ENCODE data around the gene TMEM178B.
"Not testable (repeated sequence)": the region's sequence is repeated elsewhere in the genome, so short reads cannot be mapped to it uniquely, and the experiment has no call there.

TMEM178B gene

GRCh38 chr7:141116661-141117060 is 42.8 kb downstream of the TMEM178B start:
- H3K4me3 ChIP-seq (ENCODE audit: low read length); H3K9ac ChIP-seq (ENCODE audit: low read length); H3K4me1 ChIP-seq (ENCODE audit: control insufficient read depth, insufficient read depth, low read length): not testable (repeated sequence)

GRCh38 chr7:141118767-141119166 is 44.9 kb downstream of the TMEM178B start:
- no peak overlapping the region for H3K9ac ChIP-seq (ENCODE audit: low read length)
- H3K27me3 ChIP-seq (replicated peaks; ENCODE audit: control insufficient read depth, insufficient read depth, low read length), result no peaks in the 10 kb centered on the region
- H3K4me1 ChIP-seq (ENCODE audit: control insufficient read depth, insufficient read depth, low read length), result no peaks in the 10 kb centered on the region
- H3K9me3 ChIP-seq (ENCODE audit: control insufficient read depth, low read length), result no peaks in the 10 kb centered on the region
- no peak overlapping the region for H3K4me3 ChIP-seq (ENCODE audit: low read length)
- no peak for DNase-seq (ENCODE audit: low read depth)
- no peaks in the 10 kb centered on the region for H3K36me3 ChIP-seq (ENCODE audit: control insufficient read depth, insufficient read depth, low read length, severe bottlenecking)

More at GRCh38 chr7:141116661-141117060, 42.8 kb downstream of the TMEM178B start:
- not testable (repeated sequence) for H3K9me3 ChIP-seq (ENCODE audit: control insufficient read depth, low read length); H3K27me3 ChIP-seq (replicated peaks; ENCODE audit: control insufficient read depth, insufficient read depth, low read length); DNase-seq (ENCODE audit: low read depth); H3K36me3 ChIP-seq (ENCODE audit: control insufficient read depth, insufficient read depth, low read length, severe bottlenecking)

GRCh38 chr7:141119187-141119586 is 45.3 kb downstream of the TMEM178B start:
- Histone ChIP-seq H3K27me3 (replicated peaks; ENCODE audit: control insufficient read depth, insufficient read depth, low read length) (no peaks in the 10 kb centered on the region), H3K4me1 (ENCODE audit: control insufficient read depth, insufficient read depth, low read length) (no peaks in the 10 kb centered on the region), H3K36me3 (ENCODE audit: control insufficient read depth, insufficient read depth, low read length, severe bottlenecking) (no peaks in the 10 kb centered on the region), H3K9ac (ENCODE audit: low read length) (no peak overlapping the region), H3K4me3 (ENCODE audit: low read length) (no peak overlapping the region), H3K9me3 (ENCODE audit: control insufficient read depth, low read length) (no peaks in the 10 kb centered on the region)
- no peak for DNase-seq (ENCODE audit: low read depth)

GRCh38 chr7:141122736-141123135 is 48.9 kb downstream of the TMEM178B start:
- H3K9me3 ChIP-seq (ENCODE audit: control insufficient read depth, low read length), result no peaks in the 10 kb centered on the region
- no peaks in the 10 kb centered on the region for H3K4me1 ChIP-seq (ENCODE audit: control insufficient read depth, insufficient read depth, low read length)
- no peak overlapping the region for H3K4me3 ChIP-seq (ENCODE audit: low read length)
- H3K27me3 ChIP-seq (replicated peaks; ENCODE audit: control insufficient read depth, insufficient read depth, low read length), result no peaks in the 10 kb centered on the region
- H3K9ac ChIP-seq (ENCODE audit: low read length), result no peak overlapping the region
- peak; percentile 2 for DNase-seq (ENCODE audit: low read depth)
- H3K36me3 ChIP-seq (ENCODE audit: control insufficient read depth, insufficient read depth, low read length, severe bottlenecking), result no peaks in the 10 kb centered on the region

- Histone ChIP-seq H3K4me3 (ENCODE audit: low read length) (no peak overlapping the region), H3K36me3 (ENCODE audit: control insufficient read depth, insufficient read depth, low read length, severe bottlenecking) (no peaks in the 10 kb centered on the region)
- no peak for DNase-seq (ENCODE audit: low read depth)
Observed at GRCh38 chr7:141123522-141123921, 49.7 kb downstream of the TMEM178B start.

GRCh38 chr7:141126107-141126506 is 52.2 kb downstream of the TMEM178B start:
- Histone ChIP-seq H3K4me3 (ENCODE audit: low read length) (no peak overlapping the region), H3K36me3 (ENCODE audit: control insufficient read depth, insufficient read depth, low read length, severe bottlenecking) (no peaks in the 10 kb centered on the region), H3K27me3 (replicated peaks; ENCODE audit: control insufficient read depth, insufficient read depth, low read length) (no peaks in the 10 kb centered on the region), H3K9me3 (ENCODE audit: control insufficient read depth, low read length) (no peaks in the 10 kb centered on the region), H3K4me1 (ENCODE audit: control insufficient read depth, insufficient read depth, low read length) (no peaks in the 10 kb centered on the region), H3K9ac (ENCODE audit: low read length) (no peak overlapping the region)
- no peak for DNase-seq (ENCODE audit: low read depth)

More at GRCh38 chr7:141123522-141123921, 49.7 kb downstream of the TMEM178B start:
- Histone ChIP-seq H3K9me3 (ENCODE audit: control insufficient read depth, low read length) (no peaks in the 10 kb centered on the region), H3K4me1 (ENCODE audit: control insufficient read depth, insufficient read depth, low read length) (no peaks in the 10 kb centered on the region), H3K27me3 (replicated peaks; ENCODE audit: control insufficient read depth, insufficient read depth, low read length) (no peaks in the 10 kb centered on the region), H3K9ac (ENCODE audit: low read length) (no peak overlapping the region)

GRCh38 chr7:141128506-141128905 is 54.6 kb downstream of the TMEM178B start:
- Histone ChIP-seq H3K36me3 (ENCODE audit: control insufficient read depth, insufficient read depth, low read length, severe bottlenecking) (no peaks in the 10 kb centered on the region), H3K9me3 (ENCODE audit: control insufficient read depth, low read length) (no peaks in the 10 kb centered on the region), H3K4me3 (ENCODE audit: low read length) (no peak overlapping the region), H3K9ac (ENCODE audit: low read length) (no peak overlapping the region), H3K27me3 (replicated peaks; ENCODE audit: control insufficient read depth, insufficient read depth, low read length) (no peaks in the 10 kb centered on the region), H3K4me1 (ENCODE audit: control insufficient read depth, insufficient read depth, low read length) (no peaks in the 10 kb centered on the region)
- DNase-seq (ENCODE audit: low read depth), result no peak

- Histone ChIP-seq H3K9ac (ENCODE audit: low read length) (no peak overlapping the region), H3K4me1 (ENCODE audit: control insufficient read depth, insufficient read depth, low read length) (no peaks in the 10 kb centered on the region), H3K4me3 (ENCODE audit: low read length) (no peak overlapping the region), H3K36me3 (ENCODE audit: control insufficient read depth, insufficient read depth, low read length, severe bottlenecking) (no peaks in the 10 kb centered on the region), H3K9me3 (ENCODE audit: control insufficient read depth, low read length) (no peaks in the 10 kb centered on the region), H3K27me3 (replicated peaks; ENCODE audit: control insufficient read depth, insufficient read depth, low read length) (no peaks in the 10 kb centered on the region)
- DNase-seq (ENCODE audit: low read depth), result no peak
Observed at GRCh38 chr7:141128931-141129330, 55.1 kb downstream of the TMEM178B start.

GRCh38 chr7:141132671-141133070 is 58.8 kb downstream of the TMEM178B start:
- DNase-seq (ENCODE audit: low read depth), result no peak
- Histone ChIP-seq H3K4me3 (ENCODE audit: low read length) (no peak overlapping the region), H3K27me3 (replicated peaks; ENCODE audit: control insufficient read depth, insufficient read depth, low read length) (no peaks in the 10 kb centered on the region)

GRCh38 chr7:141133646-141134045 is 59.8 kb downstream of the TMEM178B start:
- Histone ChIP-seq H3K9me3 (ENCODE audit: control insufficient read depth, low read length) (no peaks in the 10 kb centered on the region), H3K9ac (ENCODE audit: low read length) (no peak overlapping the region), H3K36me3 (ENCODE audit: control insufficient read depth, insufficient read depth, low read length, severe bottlenecking) (no peaks in the 10 kb centered on the region), H3K4me3 (ENCODE audit: low read length) (no peak overlapping the region), H3K4me1 (ENCODE audit: control insufficient read depth, insufficient read depth, low read length) (no peaks in the 10 kb centered on the region), H3K27me3 (replicated peaks; ENCODE audit: control insufficient read depth, insufficient read depth, low read length) (no peaks in the 10 kb centered on the region)
- DNase-seq (ENCODE audit: low read depth), result peak; percentile 47

More at GRCh38 chr7:141132671-141133070, 58.8 kb downstream of the TMEM178B start:
- no peaks in the 10 kb centered on the region for H3K4me1 ChIP-seq (ENCODE audit: control insufficient read depth, insufficient read depth, low read length)
- no peaks in the 10 kb centered on the region for H3K36me3 ChIP-seq (ENCODE audit: control insufficient read depth, insufficient read depth, low read length, severe bottlenecking)
- H3K9ac ChIP-seq (ENCODE audit: low read length), result no peak overlapping the region
- no peaks in the 10 kb centered on the region for H3K9me3 ChIP-seq (ENCODE audit: control insufficient read depth, low read length)

- Histone ChIP-seq H3K9me3 (ENCODE audit: control insufficient read depth, low read length) (peaks cover 5% of the 10 kb centered on the region), H3K27me3 (replicated peaks; ENCODE audit: control insufficient read depth, insufficient read depth, low read length) (no peaks in the 10 kb centered on the region), H3K4me3 (ENCODE audit: low read length) (no peak overlapping the region), H3K4me1 (ENCODE audit: control insufficient read depth, insufficient read depth, low read length) (no peaks in the 10 kb centered on the region), H3K36me3 (ENCODE audit: control insufficient read depth, insufficient read depth, low read length, severe bottlenecking) (no peaks in the 10 kb centered on the region), H3K9ac (ENCODE audit: low read length) (no peak overlapping the region)
- DNase-seq (ENCODE audit: low read depth), result no peak
Observed at GRCh38 chr7:141142058-141142457, 68.2 kb downstream of the TMEM178B start.

GRCh38 chr7:141144921-141145629 is 71.2 kb downstream of the TMEM178B start:
- Histone ChIP-seq H3K4me1 (ENCODE audit: control insufficient read depth, insufficient read depth, low read length) (no peaks in the 10 kb centered on the region), H3K36me3 (ENCODE audit: control insufficient read depth, insufficient read depth, low read length, severe bottlenecking) (no peaks in the 10 kb centered on the region)

More at GRCh38 chr7:141144921-141145629, 71.2 kb downstream of the TMEM178B start:
- Histone ChIP-seq H3K4me3 (ENCODE audit: low read length) (no peak overlapping the region), H3K9ac (ENCODE audit: low read length) (no peak overlapping the region), H3K27me3 (replicated peaks; ENCODE audit: control insufficient read depth, insufficient read depth, low read length) (no peaks in the 10 kb centered on the region), H3K9me3 (ENCODE audit: control insufficient read depth, low read length) (peaks cover 5% of the 10 kb centered on the region)
- DNase-seq (ENCODE audit: low read depth), result peak; percentile 30
